ENCODE results near the gene OVCH2. TPM values are rescaled to one million over a fixed set of nuclear protein-coding genes. Genes with fewer than 3 reads are reported as not detected.

Gene OVCH2
- not detected for total RNA-seq

GRCh38 chr11:7706377-7706776, at the start of gene OVCH2:
Gene OVCH2, minus strand, starts transcription at chr11:7706477. Its CDS starts 83 bp downstream, at chr11:7706394.

GRCh38 chr11:7672960-7673723, 33.1 kb downstream of the OVCH2 start, which contains the start of gene CYB5R2:
Gene CYB5R2, minus strand, starts transcription at chr11:7673500. Its CDS starts 675 bp downstream, at chr11:7672825.

Other genes with a start within 250 kb of the OVCH2 start
- under 1 TPM in 1 of 2 donors, not detected in 1; under 0.01 TPM for gene OLFML1, start 221.0 kb downstream of the OVCH2 start, total RNA-seq
- gene PPFIBP2, start 192.5 kb downstream of the OVCH2 start, total RNA-seq, result 10 to 100 TPM; 17.9 to 21.6 TPM
- 10 to 100 TPM; 17.6 to 27.9 TPM for gene CYB5R2, start 33.0 kb downstream of the OVCH2 start, total RNA-seq
- gene OR5P2, start 90.5 kb upstream of the OVCH2 start, total RNA-seq, result not detected
- gene OR5P3, start 124.4 kb upstream of the OVCH2 start, total RNA-seq, result not detected
- not detected for gene OR10A6, start 224.8 kb upstream of the OVCH2 start, total RNA-seq
- gene OR10A3, start 235.2 kb upstream of the OVCH2 start, total RNA-seq, result not detected